Lower leg skin (tissue), 4 donors: ENCODE measurements around the gene DEFB118. TPM values are rescaled to one million over a fixed set of nuclear protein-coding genes. Genes with fewer than 3 reads are reported as not detected.

Source experiments
- DNase-seq, 2 donors: peaks; one replicate each; pipeline ENCODE4 v3.0.0-alpha.2; 2019; ENCODE audit warnings: low spot score in 2 of 2
- H3K4me3 ChIP-seq: fragments of 200-600 bp; sonication (generic); 2 replicates; pipeline ENCODE4 v1.5.1; 2017; ENCODE audit warnings: mild to moderate bottlenecking, low read depth; ENCODE audit not compliant: poor library complexity, severe bottlenecking
- CTCF ChIP-seq, 3 donors: fragments of 450-650 bp; IDR thresholded peaks; one replicate each; pipeline ENCODE4 v1.5.1; 2016; ENCODE audit warnings: antibody characterized with exemption in 3 of 3, mild to moderate bottlenecking in 3 of 3, moderate library complexity in 2 of 3
- POLR2A ChIP-seq, 2 donors: fragments of 450-650 bp; IDR thresholded peaks; one replicate each; pipeline ENCODE4 v1.6.1; 2016 to 2017; ENCODE audit warnings: antibody characterized with exemption in 2 of 2, mild to moderate bottlenecking in 1 of 2, moderate library complexity in 1 of 2
- WGBS, 2 donors: methylation state at CpG; one replicate each; pipeline ENCODE4 v1.1.5; 2018; 5-methylcytosine and 5-hydroxymethylcytosine counted together
- intact Hi-C: fragments of 100-400 bp; cut with DNase I; formaldehyde crosslinking; loops from one replicate; pipeline ENCODE4 v1.15.0; 2023; ENCODE audit warnings: low total_unique reads
- total RNA-seq, 4 donors: library from RNA; depleted of rRNA; stranded (reverse); fragments of >200 nt; gene quantifications; one replicate each; pipeline ENCODE4 v1.1.0, GENCODE V29; 2016

DEFB118 gene
- total RNA-seq, 4 donors from 2014 or later = not detected

- TF ChIP-seq POLR2A (IDR thresholded peaks at IDR 0.05) (no peak), CTCF (IDR thresholded peaks at IDR 0.05) (no peak)
- 53 to 60% methylated on average over 1 of the region's 1 CpG for WGBS, 2 donors
- intact Hi-C loops = no loop called here
- DNase-seq = no peak
- H3K4me3 ChIP-seq = no peak overlapping the region
Observed at GRCh38 chr20:31410011-31410410, 41.6 kb downstream of the DEFB118 start.

GRCh38 chr20:31414381-31414780 lies 46.0 kb downstream of the DEFB118 start:
- no peak overlapping the region for H3K4me3 ChIP-seq
- intact Hi-C loops = no loop called here
- no peak for DNase-seq
- TF ChIP-seq CTCF (IDR thresholded peaks at IDR 0.05) (no peak), POLR2A (IDR thresholded peaks at IDR 0.05) (no peak)
- 59 to 68% methylated on average over 6 of the region's 6 CpGs for WGBS, 2 donors

- no peak overlapping the region for H3K4me3 ChIP-seq
- DNase-seq = no peak
- WGBS, 2 donors = 87 to 91% methylated on average over 2 of the region's 2 CpGs
- no peak for TF ChIP-seq POLR2A (IDR thresholded peaks at IDR 0.05)
- TF ChIP-seq CTCF (IDR thresholded peaks at IDR 0.05) = no peak
- intact Hi-C loops = no loop called here
Observed at GRCh38 chr20:31415653-31416052, 47.3 kb downstream of the DEFB118 start.

GRCh38 chr20:31418307-31418706 lies 49.9 kb downstream of the DEFB118 start:
- no peak for DNase-seq
- no peak for TF ChIP-seq POLR2A (IDR thresholded peaks at IDR 0.05)
- intact Hi-C loops = no loop called here
- H3K4me3 ChIP-seq = no peak overlapping the region
- WGBS, 2 donors = 80 to 87% methylated on average over 7 of the region's 7 CpGs

Other genes starting within 250 kb of the DEFB118 start
- gene DEFB115, start 110.9 kb upstream of the DEFB118 start, total RNA-seq = not detected
- gene DEFB116, start 60.0 kb upstream of the DEFB118 start, total RNA-seq = not detected
- gene DEFB119, start 22.0 kb downstream of the DEFB118 start, total RNA-seq = not detected
- gene DEFB121, start 37.6 kb downstream of the DEFB118 start, total RNA-seq = not detected
- gene DEFB123, start 72.0 kb downstream of the DEFB118 start, total RNA-seq = not detected
- gene DEFB124, start 106.5 kb downstream of the DEFB118 start, total RNA-seq = not detected
- 1 to 10 TPM in 3 of 4 donors, not detected in 1; 1.3 to 4.4 (median 2.9) TPM for gene REM1, start 106.7 kb downstream of the DEFB118 start, total RNA-seq
- gene HM13, start 145.8 kb downstream of the DEFB118 start, total RNA-seq = 10 to 100 TPM; 35.0 to 51.9 (median 44.2) TPM
- 100 to 1,000 TPM; 237 to 353 (median 301) TPM for gene ID1, start 236.7 kb downstream of the DEFB118 start, total RNA-seq